Renal cortex interstitium (tissue), 11 donors: ENCODE measurements around the gene GRIN2C. TPM values are rescaled to one million over a fixed set of nuclear protein-coding genes. Genes with fewer than 3 reads are reported as not detected.

Experiments
- DNase-seq, 11 donors: peaks; one replicate each; pipeline ENCODE4 v3.0.0-alpha.2; 2013; ENCODE audit warnings: low read depth in 9 of 11, low spot score in 4 of 11; ENCODE audit errors: extremely low read depth in 1 of 11
- polyA plus RNA-seq, 3 donors: library from polyadenylated mRNA; unstranded; fragments of 120-200 nt; gene quantifications; one replicate each; pipeline ENCODE4 v1.2.1, GENCODE V29; 2013; ENCODE audit not compliant: insufficient read length in 3 of 3

Gene GRIN2C
- polyA plus RNA-seq, 3 donors, result 0.16 to 0.36 (median 0.32) TPM

- DNase-seq, result peak in 2 of 11 donors; percentile 44 to 57
Measured at GRCh38 chr17:74831444-74832146, 28.1 kb downstream of the GRIN2C start.

- DNase-seq, result no peak
Measured at GRCh38 chr17:74830861-74831260, 28.8 kb downstream of the GRIN2C start.

GRCh38 chr17:74827800-74828199 lies 31.9 kb downstream of the GRIN2C start:
- DNase-seq, result no peak

GRCh38 chr17:74825952-74826719 lies 33.5 kb downstream of the GRIN2C start:
- no peak for DNase-seq

- no peak for DNase-seq
Measured at GRCh38 chr17:74824961-74825627, 34.6 kb downstream of the GRIN2C start.

- no peak for DNase-seq
Measured at GRCh38 chr17:74822939-74823367, 36.7 kb downstream of the GRIN2C start.

- DNase-seq, result no peak
Measured at GRCh38 chr17:74822335-74822938, 37.2 kb downstream of the GRIN2C start.

GRCh38 chr17:74821655-74822334 lies 37.9 kb downstream of the GRIN2C start:
- DNase-seq, result no peak

- DNase-seq, result peak in 1 of 11 donors; percentile 53
Measured at GRCh38 chr17:74819801-74820436, 39.8 kb downstream of the GRIN2C start.

GRCh38 chr17:74818291-74818938 lies 41.3 kb downstream of the GRIN2C start:
- DNase-seq, result no peak

- DNase-seq, result no peak
Measured at GRCh38 chr17:74816905-74817620, 42.6 kb downstream of the GRIN2C start.

GRCh38 chr17:74815550-74816370 lies 43.9 kb downstream of the GRIN2C start:
- DNase-seq, result no peak

GRCh38 chr17:74815067-74815466 lies 44.6 kb downstream of the GRIN2C start:
- no peak for DNase-seq

- no peak for DNase-seq
Measured at GRCh38 chr17:74814453-74814852, 45.2 kb downstream of the GRIN2C start.

- peak in 6 of 11 donors; percentile 41 to 74 (median 64) for DNase-seq
Measured at GRCh38 chr17:74812109-74813009, 47.3 kb downstream of the GRIN2C start.
